ENCODE measurements around the gene ENO2. TPM values are rescaled to one million over a fixed set of nuclear protein-coding genes. Genes with fewer than 3 reads are reported as not detected.
A peak's percentile ranks its signal among the peaks of the same experiment; 100 is the strongest.

ENO2 gene
- total and polyA plus RNA-seq, 3 donors from 2014 or later = 8.8 to 14.3 (median 8.9) TPM

DNA sequence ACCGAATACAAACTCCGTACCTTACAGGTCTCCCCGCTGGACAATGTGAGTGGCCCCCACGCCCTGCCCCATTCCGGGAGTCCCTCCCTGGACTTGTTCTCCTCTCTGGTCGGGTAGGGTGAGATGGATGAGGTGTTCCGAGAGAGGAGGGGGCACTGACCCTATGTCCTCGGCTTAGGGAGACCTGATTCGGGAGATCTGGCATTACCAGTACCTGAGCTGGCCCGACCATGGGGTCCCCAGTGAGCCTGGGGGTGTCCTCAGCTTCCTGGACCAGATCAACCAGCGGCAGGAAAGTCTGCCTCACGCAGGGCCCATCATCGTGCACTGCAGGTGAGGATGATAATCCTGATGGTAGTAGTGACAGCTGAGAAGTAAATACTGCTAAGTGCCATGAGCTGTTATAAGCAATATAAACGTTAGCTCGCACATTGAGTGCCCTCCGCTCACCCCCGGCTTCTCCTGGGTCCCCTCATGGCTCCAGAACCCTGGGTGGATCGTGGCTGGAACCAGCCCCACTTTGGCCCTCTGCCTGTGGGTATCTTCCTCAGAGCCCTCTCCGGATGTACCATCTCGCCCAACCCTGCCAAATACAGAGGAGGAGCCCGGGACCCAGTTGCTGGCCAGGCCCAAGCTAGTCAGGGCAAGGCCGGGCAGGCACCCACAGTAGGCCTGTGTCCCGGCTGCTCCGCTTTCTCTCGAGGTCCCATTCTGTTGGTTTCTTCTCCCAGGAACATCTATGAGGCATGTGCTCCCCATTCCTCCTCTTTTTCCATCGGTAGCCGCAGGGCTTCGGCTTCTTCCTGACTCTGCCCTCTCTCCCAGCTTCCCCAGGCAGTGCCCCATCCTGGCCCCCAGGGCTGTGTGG lies 43.6 kb downstream of the ENO2 start:
- 85 to 89% methylated on average over 19 to 28 of the region's 28 CpGs for WGBS, 2 donors
- Histone ChIP-seq H3K27me3 (no peaks in the 10 kb centered on the region), H3K36me3 (ENCODE audit: low read depth, missing control alignments) (no peaks in the 10 kb centered on the region), H3K27ac (no peak overlapping the region), H3K9me3 (no peaks in the 10 kb centered on the region), H3K4me1 (peaks cover 39% of the 10 kb centered on the region), H3K4me3 (no peak overlapping the region)
- DNase-seq = no peak
- TF ChIP-seq POLR2A (IDR thresholded peaks at IDR 0.05) = no peak
- TF ChIP-seq, protein P1, sequence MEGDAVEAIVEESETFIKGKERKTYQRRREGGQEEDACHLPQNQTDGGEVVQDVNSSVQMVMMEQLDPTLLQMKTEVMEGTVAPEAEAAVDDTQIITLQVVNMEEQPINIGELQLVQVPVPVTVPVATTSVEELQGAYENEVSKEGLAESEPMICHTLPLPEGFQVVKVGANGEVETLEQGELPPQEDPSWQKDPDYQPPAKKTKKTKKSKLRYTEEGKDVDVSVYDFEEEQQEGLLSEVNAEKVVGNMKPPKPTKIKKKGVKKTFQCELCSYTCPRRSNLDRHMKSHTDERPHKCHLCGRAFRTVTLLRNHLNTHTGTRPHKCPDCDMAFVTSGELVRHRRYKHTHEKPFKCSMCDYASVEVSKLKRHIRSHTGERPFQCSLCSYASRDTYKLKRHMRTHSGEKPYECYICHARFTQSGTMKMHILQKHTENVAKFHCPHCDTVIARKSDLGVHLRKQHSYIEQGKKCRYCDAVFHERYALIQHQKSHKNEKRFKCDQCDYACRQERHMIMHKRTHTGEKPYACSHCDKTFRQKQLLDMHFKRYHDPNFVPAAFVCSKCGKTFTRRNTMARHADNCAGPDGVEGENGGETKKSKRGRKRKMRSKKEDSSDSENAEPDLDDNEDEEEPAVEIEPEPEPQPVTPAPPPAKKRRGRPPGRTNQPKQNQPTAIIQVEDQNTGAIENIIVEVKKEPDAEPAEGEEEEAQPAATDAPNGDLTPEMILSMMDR (IDR thresholded peaks at IDR 0.05) = no peak
- intact Hi-C loops (cut with DNase I; ENCODE audit: low total_unique reads) = no loop called here

GRCh38 chr12:6958609-6959057 lies 44.3 kb downstream of the ENO2 start:
- DNase-seq = no peak
- Histone ChIP-seq H3K27me3 (no peaks in the 10 kb centered on the region), H3K27ac (peak overlapping the region in 1 of 2 donors; percentile 41), H3K9me3 (no peaks in the 10 kb centered on the region), H3K4me1 (peaks cover 37% of the 10 kb centered on the region), H3K36me3 (ENCODE audit: low read depth, missing control alignments) (no peaks in the 10 kb centered on the region), H3K4me3 (no peak overlapping the region)
- intact Hi-C loops (cut with DNase I; ENCODE audit: low total_unique reads) = no loop called here
- WGBS, 2 donors = 68 to 76% methylated on average over 10 of the region's 10 CpGs
- TF ChIP-seq, protein P1 (IDR thresholded peaks at IDR 0.05) = no peak
- TF ChIP-seq POLR2A (IDR thresholded peaks at IDR 0.05) = no peak

GRCh38 chr12:6959058-6959804 lies 44.9 kb downstream of the ENO2 start:
- Histone ChIP-seq H3K36me3 (ENCODE audit: low read depth, missing control alignments) (no peaks in the 10 kb centered on the region), H3K4me1 (peaks cover 31% of the 10 kb centered on the region), H3K27ac (peak overlapping the region in 1 of 2 donors; percentile 41), H3K9me3 (no peaks in the 10 kb centered on the region), H3K27me3 (no peaks in the 10 kb centered on the region), H3K4me3 (no peak overlapping the region)
- no peak for DNase-seq
- intact Hi-C loops (cut with DNase I; ENCODE audit: low total_unique reads) = no loop called here
- WGBS, 2 donors = 67 to 81% methylated on average over 24 of the region's 24 CpGs
- TF ChIP-seq, protein P1 (IDR thresholded peaks at IDR 0.05) = no peak
- TF ChIP-seq POLR2A (IDR thresholded peaks at IDR 0.05) = no peak

GRCh38 chr12:6959805-6960592 lies 45.6 kb downstream of the ENO2 start:
- WGBS, 2 donors = 90 to 94% methylated on average over 11 to 26 of the region's 26 CpGs
- Histone ChIP-seq H3K27me3 (no peaks in the 10 kb centered on the region), H3K4me3 (no peak overlapping the region), H3K4me1 (peaks cover 27% of the 10 kb centered on the region), H3K27ac (no peak overlapping the region), H3K36me3 (ENCODE audit: low read depth, missing control alignments) (no peaks in the 10 kb centered on the region), H3K9me3 (no peaks in the 10 kb centered on the region)
- intact Hi-C loops (cut with DNase I; ENCODE audit: low total_unique reads) = no loop called here
- DNase-seq = no peak
- TF ChIP-seq, protein P1 (IDR thresholded peaks at IDR 0.05) = no peak
- TF ChIP-seq POLR2A (IDR thresholded peaks at IDR 0.05) = no peak
